HepG2 (cell line): Measurements from ENCODE around the gene SHANK2. TPM values are rescaled to one million over a fixed set of nuclear protein-coding genes. Genes with fewer than 3 reads are reported as not detected.
A peak's percentile ranks its signal among the peaks of the same experiment; 100 is the strongest.

Experiments
- AHDC1 ChIP-seq: sonication (generic); formaldehyde crosslinking; IDR thresholded peaks from 2 replicates; pipeline ENCODE4 v1.5.1; 2020; ENCODE audit warnings: mild to moderate bottlenecking, missing genetic modification reagents, borderline replicate concordance
- ARID3A ChIP-seq: IDR thresholded peaks from 2 replicates; pipeline ENCODE4 v1.6.1; 2012; ENCODE audit warnings: low read depth, low read length, improper control_type of control experiment
- BCL6 ChIP-seq: IDR thresholded peaks from 2 replicates; pipeline ENCODE4 v1.6.1; 2016; ENCODE audit warnings: missing genetic modification reagents, missing compliant biosample characterization
- BRCA1 ChIP-seq: sonication (generic); formaldehyde crosslinking; IDR thresholded peaks from 2 replicates; pipeline ENCODE4 v1.4.0; 2020; ENCODE audit warnings: missing genetic modification reagents
- CBFB ChIP-seq: sonication (generic); formaldehyde crosslinking; IDR thresholded peaks from 2 replicates; pipeline ENCODE4 v1.4.0; 2020; ENCODE audit warnings: missing genetic modification reagents
- HDAC6 ChIP-seq: fragments of 200-600 bp; sonication (generic); IDR thresholded peaks from 2 replicates; pipeline ENCODE4 v1.7.0; 2017; ENCODE audit warnings: mild to moderate bottlenecking, antibody characterized with exemption, low read length, low read depth
- HINFP ChIP-seq: sonication (generic); formaldehyde crosslinking; IDR thresholded peaks from 2 replicates; pipeline ENCODE4 v1.4.0; 2020; ENCODE audit warnings: low read depth, mild to moderate bottlenecking, missing genetic modification reagents
- HNRNPLL ChIP-seq: fragments of 200-400 bp; formaldehyde crosslinking; IDR thresholded peaks from 2 replicates; pipeline ENCODE4 v1.6.1; 2017; ENCODE audit warnings: mild to moderate bottlenecking, low read depth, low read length; ENCODE audit not compliant: poor library complexity, severe bottlenecking
- IRF9 ChIP-seq: sonication (generic); formaldehyde crosslinking; IDR thresholded peaks from 2 replicates; pipeline ENCODE4 v1.8.0; 2022; ENCODE audit warnings: missing genetic modification reagents, mild to moderate bottlenecking, borderline replicate concordance
- ZNF800 ChIP-seq: sonication (generic); formaldehyde crosslinking; IDR thresholded peaks from 2 replicates; pipeline ENCODE4 v1.4.0; 2020; ENCODE audit warnings: missing genetic modification reagents
- ZUFSP ChIP-seq: sonication (generic); formaldehyde crosslinking; IDR thresholded peaks from 2 replicates; pipeline ENCODE4 v1.9.0; 2021; ENCODE audit warnings: missing genetic modification reagents, mild to moderate bottlenecking, borderline replicate concordance
- polyA plus RNA-seq, 8 experiments: library from polyadenylated mRNA; depleted of rRNA in 3 of 8; stranded (reverse) in 7 of 8; unstranded in 1 of 8; fragments of >200 nt; fragmentation: Illumina TruSeq in 4 of 8; extraction: Trizol in 4 of 8; gene quantifications; 2 replicates each; pipeline versions ENCODE4 v1.2.1 to v1.2.3, GENCODE V29; 2011 to 2016; ENCODE audit warnings: low read depth in 4 of 8, missing spikeins in 1 of 8, mixed read lengths in 1 of 8; ENCODE audit not compliant: insufficient read depth in 1 of 8
- total RNA-seq, 5 experiments: library from RNA; depleted of rRNA; stranded (reverse); fragments of >200 nt; fragmentation: Illumina TruSeq; extraction: Trizol; gene quantifications; 2 replicates each; pipeline ENCODE4 v1.2.3, GENCODE V29; 2016; ENCODE audit warnings: low read depth in 1 of 5

Gene SHANK2
- total and polyA plus RNA-seq, 2 of the 13 experiments (the other 11 are each of a cell fraction or from before 2014, with no cell fraction given) = 10.2 to 13.0 TPM

- peak; percentile 46; the same call in 1 of the 2 replicates for TF ChIP-seq HINFP
- peak; percentile 78 for TF ChIP-seq CBFB (CRISPR knock-in tag)
- peak; percentile 92 for TF ChIP-seq AHDC1 (CRISPR knock-in tag)
- TF ChIP-seq IRF9 (CRISPR knock-in tag) = no peak
- TF ChIP-seq ARID3A = peak; percentile 78
- peak; percentile 78 for TF ChIP-seq BCL6 (CRISPR knock-in tag)
- TF ChIP-seq HDAC6 = no peak
- TF ChIP-seq HNRNPLL = no peak
- TF ChIP-seq ZUFSP (CRISPR knock-in tag) = no peak
- TF ChIP-seq ZNF800 (CRISPR knock-in tag) = 0 out of 2 replicates have a peak, but pooled peaks have one; percentile 55
- peak; percentile 79; the same call in 1 of the 2 replicates for TF ChIP-seq BRCA1 (CRISPR knock-in tag)
Observed at GRCh38 chr11:71240865-71241691, 11.3 kb downstream of the SHANK2 start (continued).
